UCSD-AML1 (cell line): Measurements from ENCODE around the gene DSCAM.
"Not testable (repeated sequence)": the region's sequence is repeated elsewhere in the genome, so short reads cannot be mapped to it uniquely, and the experiment has no call there.

Experiments
- DNase-seq: peaks from one replicate; lab custom pipeline; 2025; ENCODE audit not compliant: unreplicated experiment; lab: John Stamatoyannopoulos, UW

The DSCAM gene

GRCh38 chr21:40194185-40194980 is 652.6 kb downstream of the DSCAM start:
- no peak for DNase-seq

GRCh38 chr21:40191616-40192015 is 655.3 kb downstream of the DSCAM start:
- DNase-seq = no peak

- no peak for DNase-seq
These were observed 655.8 kb downstream of the DSCAM start for GRCh38 chr21:40191196-40191595.

- DNase-seq = no peak
These were observed 658.9 kb downstream of the DSCAM start for GRCh38 chr21:40187946-40188654.

GRCh38 chr21:40187244-40187643 is 659.7 kb downstream of the DSCAM start:
- no peak for DNase-seq

GRCh38 chr21:40186045-40186444 is 660.9 kb downstream of the DSCAM start:
- no peak for DNase-seq

- DNase-seq = no peak
These were observed 661.8 kb downstream of the DSCAM start for GRCh38 chr21:40185208-40185607.

GRCh38 chr21:40182491-40182890 is 664.5 kb downstream of the DSCAM start:
- DNase-seq = not testable (repeated sequence)

GRCh38 chr21:40179166-40179565 is 667.8 kb downstream of the DSCAM start:
- no peak for DNase-seq

- no peak for DNase-seq
These were observed 668.2 kb downstream of the DSCAM start for GRCh38 chr21:40178726-40179125.

GRCh38 chr21:40177979-40178378 is 669.0 kb downstream of the DSCAM start:
- no peak for DNase-seq

- DNase-seq = no peak
These were observed 670.2 kb downstream of the DSCAM start for GRCh38 chr21:40176724-40177123.

- DNase-seq = no peak
These were observed 673.1 kb downstream of the DSCAM start for GRCh38 chr21:40173816-40174215.

- DNase-seq = no peak
These were observed 677.0 kb downstream of the DSCAM start for GRCh38 chr21:40169971-40170370.

GRCh38 chr21:40166291-40166843 is 680.6 kb downstream of the DSCAM start:
- DNase-seq = no peak

- no peak for DNase-seq
These were observed 681.2 kb downstream of the DSCAM start for GRCh38 chr21:40165773-40166070.

- no peak for DNase-seq
These were observed 681.8 kb downstream of the DSCAM start for GRCh38 chr21:40164905-40165772.

GRCh38 chr21:40162075-40162474 is 684.9 kb downstream of the DSCAM start:
- DNase-seq = no peak

GRCh38 chr21:40160911-40161310 is 686.0 kb downstream of the DSCAM start:
- no peak for DNase-seq

- DNase-seq = no peak
These were observed 688.6 kb downstream of the DSCAM start for GRCh38 chr21:40158366-40158765.

- DNase-seq = no peak
These were observed 691.4 kb downstream of the DSCAM start for GRCh38 chr21:40155563-40155962.
